ENCODE data around the gene MYO1D. TPM values are rescaled to one million over a fixed set of nuclear protein-coding genes. Genes with fewer than 3 reads are reported as not detected.

Gene MYO1D
- total RNA-seq, 2 donors from 2014 or later: 21.4 to 48.3 TPM

DNA sequence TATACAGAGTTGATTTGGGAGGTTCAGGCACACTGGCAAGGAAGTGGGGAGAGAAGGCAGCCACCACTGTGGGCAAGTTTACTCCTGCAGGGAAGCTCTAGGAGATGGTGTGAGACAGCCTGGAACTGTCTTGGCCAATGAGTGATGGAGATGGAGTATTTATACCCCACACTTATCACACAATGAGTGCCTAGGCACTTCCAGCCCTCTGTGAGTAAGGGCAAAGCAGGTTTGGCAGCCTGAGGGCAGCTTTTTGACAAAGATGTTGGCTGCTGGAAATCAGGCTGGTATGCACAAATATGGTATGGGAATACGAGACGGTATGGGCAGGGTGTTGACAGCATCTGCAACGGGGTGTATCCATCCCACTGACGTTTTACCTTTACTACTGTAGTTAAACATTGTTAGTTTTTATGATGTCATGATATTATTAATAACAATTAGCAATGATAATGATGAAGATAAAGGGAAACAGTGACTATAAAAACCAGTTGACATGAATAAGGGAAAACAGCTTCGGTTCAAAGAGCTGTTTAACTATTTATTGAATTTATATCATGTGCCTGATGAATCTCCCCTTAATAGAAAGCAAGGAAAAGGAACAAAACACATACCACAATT, 240.2 kb downstream of the MYO1D start:
- intact Hi-C loops (cut with DNase I): no loop called here
- ATAC-seq: no peak
- H3K27me3 ChIP-seq: no peaks in the 10 kb centered on the region
- no peaks in the 10 kb centered on the region for H3K9me3 ChIP-seq
- no peaks in the 10 kb centered on the region for H3K4me1 ChIP-seq
- no peak for DNase-seq
- no peaks in the 10 kb centered on the region for H3K36me3 ChIP-seq (replicated peaks in 1 of 2; ENCODE audit: insufficient read depth in 1 of 2, low read depth in 2 of 2)
- H3K27ac ChIP-seq: no peak overlapping the region
- no peak overlapping the region for H3K4me3 ChIP-seq
- 72 to 73% methylated on average over 5 of the region's 5 CpGs for WGBS, 2 donors
- TF ChIP-seq POLR2A (IDR thresholded peaks at IDR 0.05): no peak
- TF ChIP-seq, protein P1, sequence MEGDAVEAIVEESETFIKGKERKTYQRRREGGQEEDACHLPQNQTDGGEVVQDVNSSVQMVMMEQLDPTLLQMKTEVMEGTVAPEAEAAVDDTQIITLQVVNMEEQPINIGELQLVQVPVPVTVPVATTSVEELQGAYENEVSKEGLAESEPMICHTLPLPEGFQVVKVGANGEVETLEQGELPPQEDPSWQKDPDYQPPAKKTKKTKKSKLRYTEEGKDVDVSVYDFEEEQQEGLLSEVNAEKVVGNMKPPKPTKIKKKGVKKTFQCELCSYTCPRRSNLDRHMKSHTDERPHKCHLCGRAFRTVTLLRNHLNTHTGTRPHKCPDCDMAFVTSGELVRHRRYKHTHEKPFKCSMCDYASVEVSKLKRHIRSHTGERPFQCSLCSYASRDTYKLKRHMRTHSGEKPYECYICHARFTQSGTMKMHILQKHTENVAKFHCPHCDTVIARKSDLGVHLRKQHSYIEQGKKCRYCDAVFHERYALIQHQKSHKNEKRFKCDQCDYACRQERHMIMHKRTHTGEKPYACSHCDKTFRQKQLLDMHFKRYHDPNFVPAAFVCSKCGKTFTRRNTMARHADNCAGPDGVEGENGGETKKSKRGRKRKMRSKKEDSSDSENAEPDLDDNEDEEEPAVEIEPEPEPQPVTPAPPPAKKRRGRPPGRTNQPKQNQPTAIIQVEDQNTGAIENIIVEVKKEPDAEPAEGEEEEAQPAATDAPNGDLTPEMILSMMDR (IDR thresholded peaks at IDR 0.05): no peak

DNA sequence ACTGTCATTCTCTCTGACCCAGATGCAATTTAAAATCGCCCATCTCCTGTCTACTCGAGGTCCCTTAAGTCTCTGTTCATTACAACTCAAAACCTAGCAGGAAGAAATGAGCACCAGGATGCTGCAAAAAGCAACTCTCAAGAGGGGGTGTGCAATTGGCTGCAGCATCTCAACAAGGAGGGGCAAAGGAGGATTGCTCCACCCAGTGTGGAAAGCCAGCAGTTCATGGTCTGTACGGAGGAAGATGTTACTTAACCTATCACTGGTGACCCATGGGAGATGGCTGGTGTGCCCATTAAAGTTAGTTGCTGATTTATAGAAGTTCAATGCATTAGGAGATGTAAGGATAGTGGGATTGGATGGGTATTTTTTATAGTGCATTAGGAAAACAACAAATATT, 242.8 kb downstream of the MYO1D start:
- intact Hi-C loops (cut with DNase I): no loop called here
- Histone ChIP-seq H3K4me1 (peaks cover 1% of the 10 kb centered on the region), H3K36me3 (replicated peaks in 1 of 2; ENCODE audit: insufficient read depth in 1 of 2, low read depth in 2 of 2) (no peaks in the 10 kb centered on the region), H3K9me3 (no peaks in the 10 kb centered on the region), H3K27ac (no peak overlapping the region), H3K27me3 (no peaks in the 10 kb centered on the region), H3K4me3 (no peak overlapping the region)
- DNase-seq (no peak), ATAC-seq (no peak)
- TF ChIP-seq, protein P1 (IDR thresholded peaks at IDR 0.05): no peak
- no peak for TF ChIP-seq POLR2A (IDR thresholded peaks at IDR 0.05)
- 77 to 89% methylated on average over 3 of the region's 3 CpGs for WGBS, 2 donors

DNA sequence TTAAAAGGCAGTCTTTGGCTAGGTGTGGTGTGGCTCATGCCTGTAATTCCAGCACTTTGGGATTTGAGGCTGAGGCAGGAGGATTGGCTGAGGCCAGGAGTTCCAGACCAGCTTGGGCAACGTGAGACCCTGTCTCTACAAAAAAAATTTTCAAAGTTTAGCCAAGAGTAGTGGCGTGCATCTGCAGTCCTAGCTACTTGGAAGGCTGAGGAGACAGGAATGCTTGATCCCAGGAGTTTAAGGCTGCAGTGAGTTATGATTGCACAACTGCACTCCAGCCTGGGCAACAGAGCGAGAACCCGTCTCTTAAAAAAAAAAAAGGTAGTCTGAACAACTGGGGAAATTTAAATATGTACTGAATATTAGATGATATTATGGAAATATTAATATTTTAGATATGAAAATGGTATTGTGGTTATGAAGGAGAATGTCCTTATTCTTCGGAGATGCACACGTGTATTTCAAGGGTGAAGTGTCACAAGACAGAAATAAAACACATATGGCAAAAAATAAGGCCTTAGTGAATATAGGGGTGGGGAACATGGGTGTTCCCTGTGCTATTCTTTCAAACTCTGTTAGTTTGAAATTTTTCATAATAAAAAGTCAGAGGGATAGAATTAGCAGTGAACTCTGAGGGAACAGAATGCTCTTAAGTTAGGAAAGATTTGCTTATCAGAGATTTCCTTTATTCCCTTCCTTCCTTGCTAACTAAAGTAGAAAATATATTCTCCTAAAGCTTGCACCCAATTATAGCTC, 245.4 kb downstream of the MYO1D start:
- Histone ChIP-seq H3K9me3 (no peaks in the 10 kb centered on the region), H3K4me3 (no peak overlapping the region), H3K4me1 (peaks cover 18% of the 10 kb centered on the region), H3K27me3 (no peaks in the 10 kb centered on the region), H3K27ac (no peak overlapping the region), H3K36me3 (replicated peaks in 1 of 2; ENCODE audit: insufficient read depth in 1 of 2, low read depth in 2 of 2) (no peaks in the 10 kb centered on the region)
- WGBS, 2 donors: 89 to 93% methylated on average over 6 of the region's 6 CpGs
- TF ChIP-seq, protein P1 (IDR thresholded peaks at IDR 0.05): no peak
- TF ChIP-seq POLR2A (IDR thresholded peaks at IDR 0.05): no peak
- DNase-seq (no peak), ATAC-seq (no peak)
- intact Hi-C loops (cut with DNase I): no loop called here

DNA sequence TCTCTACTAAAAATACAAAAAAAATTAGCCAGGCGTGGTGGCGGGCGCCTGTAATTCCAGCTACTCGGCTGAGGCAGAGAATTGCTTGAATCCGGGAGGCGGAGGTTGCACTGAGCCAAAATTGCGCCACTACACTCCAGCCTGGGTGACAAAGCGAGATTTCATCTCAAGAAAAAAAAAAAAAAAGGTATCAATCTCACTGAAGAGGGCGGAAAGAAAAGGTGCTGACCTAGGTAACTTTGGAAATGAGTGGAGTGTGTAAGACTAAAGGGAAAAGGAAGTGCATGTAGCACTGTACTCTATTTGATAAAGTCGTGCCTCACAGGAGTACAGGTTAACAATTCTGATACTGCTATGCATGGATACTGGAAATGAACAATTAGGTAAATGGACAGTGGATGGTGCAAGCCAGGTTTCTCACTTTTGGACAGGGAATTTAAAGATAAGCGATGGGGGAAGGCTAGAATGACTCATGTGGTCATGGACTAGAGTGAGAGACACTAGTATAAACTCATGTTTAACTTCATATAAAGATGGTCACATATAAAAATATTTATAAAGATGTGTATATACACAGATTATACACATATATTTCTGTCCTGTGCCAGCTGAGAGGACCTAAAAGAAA, 247.2 kb downstream of the MYO1D start:
- no peak overlapping the region for H3K27ac ChIP-seq
- no peak for ATAC-seq
- intact Hi-C loops (cut with DNase I): no loop called here
- H3K4me1 ChIP-seq: peaks cover 24% of the 10 kb centered on the region
- 92 to 96% methylated on average over 11 of the region's 11 CpGs for WGBS, 2 donors
- no peaks in the 10 kb centered on the region for H3K9me3 ChIP-seq
- TF ChIP-seq POLR2A (IDR thresholded peaks at IDR 0.05): no peak
- TF ChIP-seq, protein P1 (IDR thresholded peaks at IDR 0.05): no peak
- no peaks in the 10 kb centered on the region for H3K27me3 ChIP-seq
- no peak for DNase-seq
- no peak overlapping the region for H3K4me3 ChIP-seq
- no peaks in the 10 kb centered on the region for H3K36me3 ChIP-seq (replicated peaks in 1 of 2; ENCODE audit: insufficient read depth in 1 of 2, low read depth in 2 of 2)

All from body of pancreas (tissue), 4 donors.